ENCODE data around the gene ABCC8.

DNA sequence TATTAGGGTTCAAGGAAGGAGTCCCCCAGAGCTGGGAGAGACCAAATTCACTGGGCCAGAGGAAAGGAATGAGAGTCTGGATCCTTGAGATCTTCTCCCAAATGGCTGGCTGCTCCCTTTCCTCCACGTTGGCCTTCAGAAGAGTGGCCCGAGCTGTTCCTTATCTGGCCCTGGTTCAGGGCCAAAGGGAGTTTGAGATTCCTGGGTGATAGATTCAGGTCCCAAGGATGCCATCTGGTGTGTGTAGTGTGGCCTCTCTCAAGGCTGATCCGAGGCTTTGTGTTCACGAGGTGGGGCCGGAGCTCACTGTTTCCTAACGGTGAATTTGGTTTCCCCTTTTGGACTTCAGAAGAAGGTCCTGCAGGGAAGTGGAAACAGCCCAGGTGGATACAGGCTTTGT lies 17.4 kb upstream of the ABCC8 start:
- TF ChIP-seq PATZ1 (CRISPR knock-in tag; IDR thresholded peaks at IDR 0.05; ENCODE audit: borderline replicate concordance) (no peak), CSRNP3 (CRISPR knock-in tag; IDR thresholded peaks at IDR 0.05) (no peak), CSDC2 (CRISPR knock-in tag; IDR thresholded peaks at IDR 0.05) (no peak), ZFP30 (CRISPR knock-in tag; IDR thresholded peaks at IDR 0.05) (no peak), ARNTL (CRISPR knock-in tag; IDR thresholded peaks at IDR 0.05; ENCODE audit: borderline replicate concordance, low read depth) (no peak), ZNF565 (CRISPR knock-in tag; conservative IDR thresholded peaks at IDR 0.05; ENCODE audit: low read depth) (no peak), GLIS3 (CRISPR knock-in tag; IDR thresholded peaks at IDR 0.05) (no peak), CREB5 (CRISPR knock-in tag; IDR thresholded peaks at IDR 0.05; ENCODE audit: low read depth) (no peak), ZFP3 (CRISPR knock-in tag; IDR thresholded peaks at IDR 0.05) (no peak), ZNF70 (CRISPR knock-in tag; IDR thresholded peaks at IDR 0.05) (no peak), BACH2 (CRISPR knock-in tag; IDR thresholded peaks at IDR 0.05; ENCODE audit: borderline replicate concordance) (no peak), TOX (CRISPR knock-in tag; IDR thresholded peaks at IDR 0.05; ENCODE audit: borderline replicate concordance) (no peak), OSR1 (CRISPR knock-in tag; IDR thresholded peaks at IDR 0.05) (no peak)

Data from SK-N-SH treated with all-trans-retinoic acid at 6 μM for 48 hours (cell line).